Measurements from ENCODE around the gene MSL1. TPM values are rescaled to one million over a fixed set of nuclear protein-coding genes. Genes with fewer than 3 reads are reported as not detected.

Gene MSL1
- total and polyA plus RNA-seq, 2 of the 13 experiments (the other 11 are each of a cell fraction or from before 2014, with no cell fraction given), result 63.8 to 88.5 TPM

DNA sequence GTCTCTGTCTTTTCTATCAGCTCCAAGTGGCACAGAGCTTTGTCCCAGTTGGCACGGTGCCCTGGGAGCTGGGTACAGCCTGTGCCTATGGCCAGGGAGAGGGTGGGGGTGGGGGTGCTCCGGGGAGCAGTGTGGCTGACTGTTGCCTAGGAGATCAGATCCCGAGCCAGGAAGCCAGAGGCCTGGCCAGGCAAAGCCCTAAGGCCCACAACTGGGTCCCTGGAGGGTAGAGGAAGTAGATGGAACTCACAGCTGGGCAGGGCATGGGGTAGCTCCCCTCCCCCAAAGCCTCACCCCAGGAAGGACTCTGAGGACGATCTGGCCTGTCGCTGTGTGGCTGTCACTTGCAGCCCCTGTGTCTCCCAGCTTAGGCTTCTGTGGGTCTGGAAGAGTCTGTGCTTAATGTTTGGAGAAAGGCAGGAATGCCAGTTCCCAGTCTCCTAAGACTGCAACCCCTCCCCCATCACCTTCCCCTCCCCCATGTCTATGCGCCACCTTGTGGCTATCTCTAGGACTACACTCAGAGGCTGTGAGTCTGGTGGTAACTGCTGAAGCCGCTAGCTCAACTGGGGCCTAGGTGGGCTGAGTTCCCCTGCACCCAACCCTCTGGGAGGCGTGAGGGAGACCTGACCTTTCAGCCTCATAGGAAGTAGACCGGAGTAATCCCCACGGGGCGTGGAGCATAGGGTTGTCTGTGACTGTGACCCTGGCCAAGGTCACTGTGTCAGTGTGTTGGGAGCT lies 46.4 kb upstream of the MSL1 start (continued):
- TF ChIP-seq, protein P1, sequence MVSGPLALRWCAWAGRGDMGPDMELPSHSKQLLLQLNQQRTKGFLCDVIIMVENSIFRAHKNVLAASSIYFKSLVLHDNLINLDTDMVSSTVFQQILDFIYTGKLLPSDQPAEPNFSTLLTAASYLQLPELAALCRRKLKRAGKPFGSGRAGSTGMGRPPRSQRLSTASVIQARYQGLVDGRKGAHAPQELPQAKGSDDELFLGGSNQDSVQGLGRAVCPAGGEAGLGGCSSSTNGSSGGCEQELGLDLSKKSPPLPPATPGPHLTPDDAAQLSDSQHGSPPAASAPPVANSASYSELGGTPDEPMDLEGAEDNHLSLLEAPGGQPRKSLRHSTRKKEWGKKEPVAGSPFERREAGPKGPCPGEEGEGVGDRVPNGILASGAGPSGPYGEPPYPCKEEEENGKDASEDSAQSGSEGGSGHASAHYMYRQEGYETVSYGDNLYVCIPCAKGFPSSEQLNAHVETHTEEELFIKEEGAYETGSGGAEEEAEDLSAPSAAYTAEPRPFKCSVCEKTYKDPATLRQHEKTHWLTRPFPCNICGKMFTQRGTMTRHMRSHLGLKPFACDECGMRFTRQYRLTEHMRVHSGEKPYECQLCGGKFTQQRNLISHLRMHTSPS (CRISPR knock-in tag; IDR thresholded peaks at IDR 0.05; ENCODE audit: low read depth), result no peak; the same call in 1 of the 2 replicates
- TF ChIP-seq ZNF557 (CRISPR knock-in tag; IDR thresholded peaks at IDR 0.05), result no peak
- TF ChIP-seq IKZF1 (IDR thresholded peaks at IDR 0.05), result no peak
- no peak for TF ChIP-seq ZNF354B (CRISPR knock-in tag; IDR thresholded peaks at IDR 0.05)
- TF ChIP-seq GTF2F1 (IDR thresholded peaks at IDR 0.05; ENCODE audit: low read length), result no peak
- no peak for TF ChIP-seq ATM (IDR thresholded peaks at IDR 0.05; ENCODE audit: borderline replicate concordance)
- no peak for TF ChIP-seq KDM6A (CRISPR knock-in tag; IDR thresholded peaks at IDR 0.05; ENCODE audit: low read depth)
- TF ChIP-seq SMAD3 (CRISPR knock-in tag; IDR thresholded peaks at IDR 0.05), result 0 out of 2 replicates have a peak, but pooled peaks have one; percentile 25
- no peak for TF ChIP-seq TCF7L2 (IDR thresholded peaks at IDR 0.05; ENCODE audit: low read depth, low read length)
- TF ChIP-seq GABPB1 (CRISPR knock-in tag; IDR thresholded peaks at IDR 0.05), result no peak; the same call in none of the 2 replicates
- TF ChIP-seq MAF1 (CRISPR knock-in tag; IDR thresholded peaks at IDR 0.05; ENCODE audit: borderline replicate concordance), result no peak
- TF ChIP-seq HDAC2 (CRISPR knock-in tag; IDR thresholded peaks at IDR 0.05), result peak; percentile 37; the same call in 1 of the 2 replicates
- TF ChIP-seq GPN1 (CRISPR knock-in tag; IDR thresholded peaks at IDR 0.05; ENCODE audit: borderline replicate concordance), result no peak
- no peak for TF ChIP-seq ARNT2 (CRISPR knock-in tag; IDR thresholded peaks at IDR 0.05; ENCODE audit: low read depth)
- TF ChIP-seq ZSCAN30 (CRISPR knock-in tag; IDR thresholded peaks at IDR 0.05), result no peak
- TF ChIP-seq ZFX (CRISPR knock-in tag; IDR thresholded peaks at IDR 0.05; ENCODE audit: low read depth), result peak; percentile 74
- TF ChIP-seq KMT2A (CRISPR knock-in tag; IDR thresholded peaks at IDR 0.05), result no peak; the same call in 1 of the 2 replicates
- no peak for TF ChIP-seq ZNF337 (CRISPR knock-in tag; IDR thresholded peaks at IDR 0.05; ENCODE audit: borderline replicate concordance, low read depth)
- TF ChIP-seq DNMT1 (CRISPR knock-in tag; IDR thresholded peaks at IDR 0.05), result no peak
- TF ChIP-seq CREM (IDR thresholded peaks at IDR 0.05), result no peak
- no peak for TF ChIP-seq CREM (CRISPR knock-in tag; IDR thresholded peaks at IDR 0.05)
- no peak for TF ChIP-seq ZBTB42 (CRISPR knock-in tag; IDR thresholded peaks at IDR 0.05)
- no peak for TF ChIP-seq TGIF2 (CRISPR knock-in tag; IDR thresholded peaks at IDR 0.05)
- TF ChIP-seq DZIP1 (CRISPR knock-in tag; IDR thresholded peaks at IDR 0.05), result no peak
- peak; percentile 76 for TF ChIP-seq ZNF501 (CRISPR knock-in tag; IDR thresholded peaks at IDR 0.05)
